ENCODE results near the gene UNC45A. TPM values are rescaled to one million over a fixed set of nuclear protein-coding genes. Genes with fewer than 3 reads are reported as not detected.
"Not testable (repeated sequence)": the region's sequence is repeated elsewhere in the genome, so short reads cannot be mapped to it uniquely, and the experiment has no call there.

The UNC45A gene
- total RNA-seq, 3 donors from 2014 or later (not counting 1 experiment from before 2014, with no cell fraction given) = 39.0 to 58.1 (median 51.5) TPM

GRCh38 chr15:90906181-90906849 is 28.8 kb upstream of the UNC45A start:
- H3K4me3 ChIP-seq (ENCODE audit: low read length) = no peak overlapping the region
- Mint-ChIP-seq H3K9me3 (no peaks in the 10 kb centered on the region), H3K4me1 (peaks cover 20 to 25% of the 10 kb centered on the region in 2 donors), H3K27me3 (ENCODE audit: low read depth in 2 of 2) (no peaks in the 10 kb centered on the region), H3K27ac (no peak overlapping the region), H3K36me3 (no peaks in the 10 kb centered on the region), H3K4me3 (no peak overlapping the region)
- H3K36me3 ChIP-seq (ENCODE audit: control insufficient read depth, insufficient read depth, low read length) = peaks cover 58% of the 10 kb centered on the region
- H3K9me3 ChIP-seq (ENCODE audit: control insufficient read depth, insufficient read depth, low read length) = no peaks in the 10 kb centered on the region
- intact Hi-C loops (cut with micrococcal nuclease) = no loop called here
- peaks cover 17% of the 10 kb centered on the region for H3K4me1 ChIP-seq (ENCODE audit: control insufficient read depth, insufficient read depth, low read length)
- H3K27me3 ChIP-seq (ENCODE audit: control insufficient read depth, insufficient read depth, low read length) = no peaks in the 10 kb centered on the region
- ATAC-seq = no peak
- TF ChIP-seq, protein P1, sequence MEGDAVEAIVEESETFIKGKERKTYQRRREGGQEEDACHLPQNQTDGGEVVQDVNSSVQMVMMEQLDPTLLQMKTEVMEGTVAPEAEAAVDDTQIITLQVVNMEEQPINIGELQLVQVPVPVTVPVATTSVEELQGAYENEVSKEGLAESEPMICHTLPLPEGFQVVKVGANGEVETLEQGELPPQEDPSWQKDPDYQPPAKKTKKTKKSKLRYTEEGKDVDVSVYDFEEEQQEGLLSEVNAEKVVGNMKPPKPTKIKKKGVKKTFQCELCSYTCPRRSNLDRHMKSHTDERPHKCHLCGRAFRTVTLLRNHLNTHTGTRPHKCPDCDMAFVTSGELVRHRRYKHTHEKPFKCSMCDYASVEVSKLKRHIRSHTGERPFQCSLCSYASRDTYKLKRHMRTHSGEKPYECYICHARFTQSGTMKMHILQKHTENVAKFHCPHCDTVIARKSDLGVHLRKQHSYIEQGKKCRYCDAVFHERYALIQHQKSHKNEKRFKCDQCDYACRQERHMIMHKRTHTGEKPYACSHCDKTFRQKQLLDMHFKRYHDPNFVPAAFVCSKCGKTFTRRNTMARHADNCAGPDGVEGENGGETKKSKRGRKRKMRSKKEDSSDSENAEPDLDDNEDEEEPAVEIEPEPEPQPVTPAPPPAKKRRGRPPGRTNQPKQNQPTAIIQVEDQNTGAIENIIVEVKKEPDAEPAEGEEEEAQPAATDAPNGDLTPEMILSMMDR (IDR thresholded peaks at IDR 0.05) = no peak
- H3K27ac ChIP-seq (ENCODE audit: low read length) = no peak overlapping the region
- 95% methylated on average over 11 of the region's 11 CpGs for WGBS (ENCODE audit: insufficient coverage)
- DNase-seq = no peak

DNA sequence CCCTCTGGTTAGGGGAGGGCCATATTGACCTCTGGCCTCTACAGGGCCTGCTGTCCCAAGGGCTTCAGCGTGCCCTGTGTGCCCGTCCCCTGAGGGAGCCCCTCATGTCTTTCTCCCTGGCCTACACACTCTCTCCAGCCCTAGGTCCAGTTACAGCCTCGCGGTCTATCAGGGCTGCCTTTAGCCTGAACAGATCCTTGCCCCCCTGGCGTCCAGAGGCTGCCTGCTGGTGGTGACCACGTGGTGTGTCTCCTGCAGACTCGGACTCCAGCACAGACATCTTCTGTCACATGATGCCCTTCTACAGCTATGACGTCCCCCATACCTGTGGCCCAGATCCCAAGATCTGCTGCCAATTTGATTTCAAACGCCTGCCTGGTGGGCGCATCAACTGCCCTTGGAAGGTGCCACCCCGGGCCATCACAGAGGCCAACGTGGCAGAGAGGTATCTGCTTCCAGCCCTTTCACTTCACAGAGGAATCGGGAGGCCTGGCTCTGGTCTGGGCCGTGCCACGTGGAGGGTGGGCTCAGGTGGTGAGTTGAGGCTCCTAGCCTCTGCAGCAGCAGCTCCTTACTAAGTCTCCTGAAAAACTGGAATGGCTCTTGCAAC is 27.9 kb upstream of the UNC45A start:
- H3K4me3 ChIP-seq (ENCODE audit: low read length) = no peak overlapping the region
- no peak for ATAC-seq
- no peak overlapping the region for H3K27ac ChIP-seq (ENCODE audit: low read length)
- Mint-ChIP-seq H3K36me3 (no peaks in the 10 kb centered on the region), H3K9me3 (no peaks in the 10 kb centered on the region), H3K4me1 (peaks cover 11 to 16% of the 10 kb centered on the region in 2 donors), H3K27me3 (ENCODE audit: low read depth in 2 of 2) (no peaks in the 10 kb centered on the region), H3K27ac (no peak overlapping the region), H3K4me3 (no peak overlapping the region)
- H3K36me3 ChIP-seq (ENCODE audit: control insufficient read depth, insufficient read depth, low read length) = peaks cover 66% of the 10 kb centered on the region
- 92% methylated on average over 15 of the region's 15 CpGs for WGBS (ENCODE audit: insufficient coverage)
- no peak for DNase-seq
- no peaks in the 10 kb centered on the region for H3K27me3 ChIP-seq (ENCODE audit: control insufficient read depth, insufficient read depth, low read length)
- H3K4me1 ChIP-seq (ENCODE audit: control insufficient read depth, insufficient read depth, low read length) = peaks cover 10% of the 10 kb centered on the region
- TF ChIP-seq, protein P1 (IDR thresholded peaks at IDR 0.05) = no peak
- H3K9me3 ChIP-seq (ENCODE audit: control insufficient read depth, insufficient read depth, low read length) = no peaks in the 10 kb centered on the region
- intact Hi-C loops (cut with micrococcal nuclease) = no loop called here

GRCh38 chr15:90907838-90908507 is 27.1 kb upstream of the UNC45A start:
- peaks cover 11 to 16% of the 10 kb centered on the region in 2 donors for H3K4me1 Mint-ChIP-seq
- 96% methylated on average over 9 of the region's 9 CpGs for WGBS (ENCODE audit: insufficient coverage)
- H3K36me3 Mint-ChIP-seq = no peaks in the 10 kb centered on the region
- Histone ChIP-seq H3K27me3 (ENCODE audit: control insufficient read depth, insufficient read depth, low read length) (no peaks in the 10 kb centered on the region), H3K4me1 (ENCODE audit: control insufficient read depth, insufficient read depth, low read length) (peaks cover 10% of the 10 kb centered on the region), H3K36me3 (ENCODE audit: control insufficient read depth, insufficient read depth, low read length) (peaks cover 75% of the 10 kb centered on the region), H3K27ac (ENCODE audit: low read length) (no peak overlapping the region), H3K4me3 (ENCODE audit: low read length) (no peak overlapping the region), H3K9me3 (ENCODE audit: control insufficient read depth, insufficient read depth, low read length) (no peaks in the 10 kb centered on the region)
- no peak for DNase-seq
- intact Hi-C loops (cut with micrococcal nuclease) = no loop called here
- ATAC-seq = no peak
- H3K9me3 Mint-ChIP-seq = no peaks in the 10 kb centered on the region
- H3K4me3 Mint-ChIP-seq = no peak overlapping the region
- TF ChIP-seq, protein P1 (IDR thresholded peaks at IDR 0.05) = no peak
- no peaks in the 10 kb centered on the region for H3K27me3 Mint-ChIP-seq (ENCODE audit: low read depth in 2 of 2)
- no peak overlapping the region for H3K27ac Mint-ChIP-seq

- H3K27me3 ChIP-seq (ENCODE audit: control insufficient read depth, insufficient read depth, low read length); intact Hi-C loops (cut with micrococcal nuclease); H3K27me3 Mint-ChIP-seq (ENCODE audit: low read depth in 2 of 2); DNase-seq; H3K4me3 Mint-ChIP-seq; H3K27ac Mint-ChIP-seq; ATAC-seq; H3K4me1 ChIP-seq (ENCODE audit: control insufficient read depth, insufficient read depth, low read length); H3K36me3 Mint-ChIP-seq; H3K9me3 ChIP-seq (ENCODE audit: control insufficient read depth, insufficient read depth, low read length); H3K27ac ChIP-seq (ENCODE audit: low read length); H3K4me1 Mint-ChIP-seq; H3K9me3 Mint-ChIP-seq; H3K4me3 ChIP-seq (ENCODE audit: low read length): not testable (repeated sequence)
- H3K36me3 ChIP-seq (ENCODE audit: control insufficient read depth, insufficient read depth, low read length) = peaks cover 89% of the 10 kb centered on the region
- 96% methylated on average over 11 of the region's 11 CpGs for WGBS (ENCODE audit: insufficient coverage)
Measured at GRCh38 chr15:90909449-90909848, 25.6 kb upstream of the UNC45A start.
